GM10266 (cell line): ENCODE measurements around the gene LGR5.

ENCODE experiments used
- DNase-seq: peaks from one replicate; pipeline ENCODE4 v3.0.0; 2012; ENCODE audit errors: extremely low spot score
- TF ChIP-seq, protein P1 (sequence below): IDR thresholded peaks from 2 replicates; pipeline ENCODE4 v1.5.1; 2012; ENCODE audit warnings: mild to moderate bottlenecking, low read depth; ENCODE audit not compliant: control insufficient read depth, insufficient read depth; ENCODE audit errors: missing control alignments

LGR5 gene

GRCh38 chr12:71426300-71427047, 13.1 kb upstream of the LGR5 start:
- TF ChIP-seq, protein P1, sequence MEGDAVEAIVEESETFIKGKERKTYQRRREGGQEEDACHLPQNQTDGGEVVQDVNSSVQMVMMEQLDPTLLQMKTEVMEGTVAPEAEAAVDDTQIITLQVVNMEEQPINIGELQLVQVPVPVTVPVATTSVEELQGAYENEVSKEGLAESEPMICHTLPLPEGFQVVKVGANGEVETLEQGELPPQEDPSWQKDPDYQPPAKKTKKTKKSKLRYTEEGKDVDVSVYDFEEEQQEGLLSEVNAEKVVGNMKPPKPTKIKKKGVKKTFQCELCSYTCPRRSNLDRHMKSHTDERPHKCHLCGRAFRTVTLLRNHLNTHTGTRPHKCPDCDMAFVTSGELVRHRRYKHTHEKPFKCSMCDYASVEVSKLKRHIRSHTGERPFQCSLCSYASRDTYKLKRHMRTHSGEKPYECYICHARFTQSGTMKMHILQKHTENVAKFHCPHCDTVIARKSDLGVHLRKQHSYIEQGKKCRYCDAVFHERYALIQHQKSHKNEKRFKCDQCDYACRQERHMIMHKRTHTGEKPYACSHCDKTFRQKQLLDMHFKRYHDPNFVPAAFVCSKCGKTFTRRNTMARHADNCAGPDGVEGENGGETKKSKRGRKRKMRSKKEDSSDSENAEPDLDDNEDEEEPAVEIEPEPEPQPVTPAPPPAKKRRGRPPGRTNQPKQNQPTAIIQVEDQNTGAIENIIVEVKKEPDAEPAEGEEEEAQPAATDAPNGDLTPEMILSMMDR, result no peak
- DNase-seq, result no peak

DNA sequence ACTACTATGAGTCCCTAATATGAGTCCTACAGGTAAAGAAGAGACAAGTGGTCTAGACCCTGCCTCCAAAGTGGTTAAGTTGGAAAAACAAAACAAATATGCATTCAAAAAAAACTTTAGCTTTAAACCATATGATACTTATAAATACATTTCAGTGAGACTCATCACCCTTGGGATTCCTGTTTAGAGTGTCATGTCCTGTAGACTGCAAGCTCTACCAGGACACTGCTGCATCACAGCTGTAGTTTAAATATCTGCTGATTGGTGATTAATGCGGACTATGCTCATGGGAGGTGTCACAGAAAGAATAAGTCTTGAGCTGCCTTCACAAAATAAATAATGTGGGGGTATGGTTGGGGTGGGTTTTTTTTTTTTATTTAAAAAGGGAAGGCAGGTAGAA, 8.8 kb upstream of the LGR5 start:
- DNase-seq, result no peak
- TF ChIP-seq, protein P1, result no peak

- no peak for DNase-seq
- TF ChIP-seq, protein P1, result no peak
Measured at GRCh38 chr12:71431991-71432390, 7.6 kb upstream of the LGR5 start.

GRCh38 chr12:71432936-71433335, 6.7 kb upstream of the LGR5 start:
- TF ChIP-seq, protein P1, result no peak
- no peak for DNase-seq

GRCh38 chr12:71436696-71437095, 2.9 kb upstream of the LGR5 start:
- DNase-seq, result no peak
- TF ChIP-seq, protein P1, result no peak

DNA sequence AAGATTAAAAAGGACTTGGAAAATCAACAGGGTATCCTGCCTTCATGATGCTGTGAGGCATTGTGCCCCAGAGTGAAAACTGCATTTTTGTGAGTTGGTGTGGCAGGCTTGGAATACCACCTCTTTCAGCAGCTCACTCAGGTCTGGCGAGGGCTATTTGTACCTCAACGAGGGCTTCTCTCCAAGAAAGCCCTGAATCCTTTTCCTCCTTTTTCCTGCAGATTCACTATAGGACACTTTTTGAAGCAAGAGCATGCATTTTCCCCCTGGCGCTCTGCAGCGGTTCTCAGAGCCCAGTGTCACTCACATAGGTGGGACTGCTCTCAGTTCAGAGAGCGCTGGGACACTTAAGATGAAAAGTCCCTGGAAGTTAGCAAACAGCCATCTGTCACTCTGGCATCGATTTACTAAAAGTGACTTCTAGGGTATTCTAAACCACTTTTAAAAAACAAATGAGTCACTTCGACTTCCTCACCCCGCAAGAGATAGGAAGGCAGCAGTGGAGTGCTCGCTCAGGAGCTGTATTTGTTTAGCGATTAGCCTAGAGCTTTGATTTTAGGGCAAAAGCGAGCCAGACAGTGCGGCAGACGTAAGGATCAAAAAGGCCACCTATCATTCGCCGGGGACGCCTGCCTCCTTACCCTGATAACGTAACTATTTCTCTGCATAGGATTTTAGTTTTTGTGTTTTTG, 782 bp upstream of the LGR5 start:
- TF ChIP-seq, protein P1, result no peak
- peak; percentile 15 for DNase-seq

- DNase-seq, result peak; percentile 15
- TF ChIP-seq, protein P1, result no peak
Measured at GRCh38 chr12:71439362-71439612, 311 bp upstream of the LGR5 start.
